Peyer's patch (tissue), 4 donors: ENCODE measurements around the gene RBP3. TPM values are rescaled to one million over a fixed set of nuclear protein-coding genes. Genes with fewer than 3 reads are reported as not detected.

Source experiments
- DNase-seq, 3 donors: peaks; one replicate each; pipeline ENCODE4 v3.0.0-alpha.2; 2017 to 2019
- H3K27ac ChIP-seq, 4 donors: fragments of 200-600 bp; sonication (generic); one replicate each; pipeline ENCODE4 v1.5.1; 2016 to 2019
- H3K27me3 ChIP-seq, 2 donors: fragments of 200-600 bp; sonication (generic); one replicate each; pipeline ENCODE4 v1.5.1; 2019
- H3K36me3 ChIP-seq, 3 donors: fragments of 200-600 bp; sonication (generic); one replicate each; pipeline ENCODE4 v1.5.1; 2016 to 2019
- H3K4me1 ChIP-seq, 4 donors: fragments of 200-600 bp; sonication (generic); one replicate each; pipeline ENCODE4 v1.5.1; 2016 to 2019
- H3K4me3 ChIP-seq, 4 donors: fragments of 200-600 bp; sonication (generic); 1 replicate in 3 of 4; 2 replicates in 1 of 4; pipeline ENCODE4 v1.5.1; 2016 to 2019; ENCODE audit warnings: mild to moderate bottlenecking in 1 of 4
- H3K9me3 ChIP-seq, 4 donors: fragments of 200-600 bp; sonication (generic); one replicate each; pipeline ENCODE4 v1.5.1; 2016 to 2019; ENCODE audit warnings: mild to moderate bottlenecking in 1 of 4
- CTCF ChIP-seq, 6 experiments: fragments of 450-650 bp in 4 of 6; fragments of 200-600 bp in 2 of 6; sonication (generic) in 1 of 6; IDR thresholded peaks; one replicate each; pipeline ENCODE4 v1.5.1; 2017 to 2019; ENCODE audit warnings: antibody characterized with exemption in 6 of 6, mild to moderate bottlenecking in 3 of 6, moderate library complexity in 1 of 6
- POLR2A ChIP-seq, 2 donors: fragments of 450-650 bp; IDR thresholded peaks; one replicate each; pipeline ENCODE4 v1.5.1; 2017; ENCODE audit warnings: antibody characterized with exemption in 2 of 2, mild to moderate bottlenecking in 2 of 2, moderate library complexity in 2 of 2
- total RNA-seq, 4 donors: library from RNA; depleted of rRNA; stranded (reverse); fragments of >200 nt; gene quantifications; one replicate each; pipeline ENCODE4 v1.1.0, GENCODE V29; 2016

RBP3 gene
- total RNA-seq, 4 donors from 2014 or later = not detected

GRCh38 chr10:47376522-47377220 lies 28.5 kb downstream of the RBP3 start:
- Histone ChIP-seq H3K4me3 (no peak overlapping the region), H3K4me1 (peaks cover 0 to 18% (median 2%) of the 10 kb centered on the region in 4 donors), H3K27ac (no peak overlapping the region), H3K27me3 (no peaks in the 10 kb centered on the region), H3K9me3 (no peaks in the 10 kb centered on the region), H3K36me3 (no peaks in the 10 kb centered on the region)
- peak in 1 of 3 donors; percentile 14 for DNase-seq
- TF ChIP-seq CTCF (IDR thresholded peaks at IDR 0.05) = no peak
- TF ChIP-seq POLR2A (IDR thresholded peaks at IDR 0.05) = no peak

DNA sequence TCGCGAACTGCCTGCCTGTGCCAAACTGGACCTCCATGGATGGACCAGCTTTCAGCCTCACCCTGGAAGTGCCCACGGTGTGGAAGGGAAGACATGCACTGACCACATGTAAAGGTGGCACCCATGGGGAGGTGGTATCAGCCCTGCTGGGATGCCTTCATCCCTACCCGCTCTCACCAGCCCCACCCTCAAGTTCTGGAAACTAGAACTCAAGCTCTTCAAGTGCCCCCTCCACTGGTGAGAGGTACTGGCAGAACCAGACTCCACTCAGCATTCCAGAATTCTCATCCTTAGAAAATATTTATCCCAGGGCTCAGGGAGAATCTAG lies 30.0 kb downstream of the RBP3 start:
- peak in 1 of 3 donors; percentile 34 for DNase-seq
- Histone ChIP-seq H3K36me3 (no peaks in the 10 kb centered on the region), H3K4me3 (no peak overlapping the region), H3K27me3 (no peaks in the 10 kb centered on the region), H3K27ac (no peak overlapping the region), H3K9me3 (no peaks in the 10 kb centered on the region), H3K4me1 (peaks cover 0 to 22% (median 2%) of the 10 kb centered on the region in 4 donors)
- TF ChIP-seq POLR2A (IDR thresholded peaks at IDR 0.05) (no peak), CTCF (IDR thresholded peaks at IDR 0.05) (no peak)

GRCh38 chr10:47378606-47379444 lies 30.7 kb downstream of the RBP3 start:
- Histone ChIP-seq H3K4me1 (peaks cover 0 to 26% (median 2%) of the 10 kb centered on the region in 4 donors), H3K27me3 (no peaks in the 10 kb centered on the region), H3K36me3 (no peaks in the 10 kb centered on the region), H3K9me3 (no peaks in the 10 kb centered on the region), H3K27ac (no peak overlapping the region), H3K4me3 (no peak overlapping the region)
- TF ChIP-seq POLR2A (IDR thresholded peaks at IDR 0.05) = no peak
- no peak for TF ChIP-seq CTCF (IDR thresholded peaks at IDR 0.05)
- peak in 2 of 3 donors; percentile 25 to 33 for DNase-seq

DNA sequence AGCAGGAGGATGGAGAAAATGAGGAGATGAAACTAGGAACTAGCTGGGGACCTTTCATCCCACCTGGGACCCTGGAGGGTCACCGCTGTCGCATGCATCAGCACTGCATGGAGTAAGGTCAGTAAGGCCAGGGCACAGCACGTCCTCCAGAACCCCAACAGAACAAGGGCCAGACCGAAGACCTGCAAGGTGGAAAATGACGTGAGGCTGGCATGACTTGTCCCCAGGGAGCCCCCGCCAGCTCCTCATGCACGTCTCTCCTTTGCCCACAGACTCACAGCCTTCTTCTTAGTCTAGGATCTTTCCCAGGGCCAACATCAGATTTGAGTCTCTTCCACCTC lies 31.3 kb downstream of the RBP3 start:
- Histone ChIP-seq H3K4me3 (no peak overlapping the region), H3K27ac (peak overlapping the region in 1 of 4 donors; percentile 82), H3K27me3 (no peaks in the 10 kb centered on the region), H3K9me3 (no peaks in the 10 kb centered on the region), H3K4me1 (peaks cover 0 to 26% (median 3%) of the 10 kb centered on the region in 4 donors), H3K36me3 (no peaks in the 10 kb centered on the region)
- TF ChIP-seq CTCF (IDR thresholded peaks at IDR 0.05) = no peak
- TF ChIP-seq POLR2A (IDR thresholded peaks at IDR 0.05) = no peak
- peak in 2 of 3 donors; percentile 13 to 31 for DNase-seq

- no peak overlapping the region for H3K4me3 ChIP-seq
- H3K27me3 ChIP-seq = no peaks in the 10 kb centered on the region
- H3K4me1 ChIP-seq = peaks cover 3 to 27% (median 5%) of the 10 kb centered on the region in 4 donors
- no peaks in the 10 kb centered on the region for H3K36me3 ChIP-seq
- TF ChIP-seq CTCF (IDR thresholded peaks at IDR 0.05) = no peak
- TF ChIP-seq POLR2A (IDR thresholded peaks at IDR 0.05) = no peak
- no peaks in the 10 kb centered on the region for H3K9me3 ChIP-seq
- peak in 2 of 3 donors; percentile 34 to 49 for DNase-seq
- peak overlapping the region in 2 of 4 donors; percentile 58 to 82 for H3K27ac ChIP-seq
Measured at GRCh38 chr10:47379901-47380300, 31.7 kb downstream of the RBP3 start.
